Activated B cell treated with CpG ODN at 0.5 μM for 24 hours (primary cell): ENCODE results near the gene LBR. TPM values are rescaled to one million over a fixed set of nuclear protein-coding genes. Genes with fewer than 3 reads are reported as not detected.
A peak's percentile ranks its signal among the peaks of the same experiment; 100 is the strongest.

Experiments
- ATAC-seq: fragments of 200-7000 bp; cut with Tn5 transposase; one replicate; pipeline ENCODE4 v1.10.0; 2021; ENCODE audit warnings: low read depth, mild to moderate bottlenecking, moderate library complexity
- CTCF ChIA-PET: fragments of 350-600 bp; sonication (Branson Sonifier 250); formaldehyde crosslinking; loops from one replicate; lab custom pipeline; 2021; ENCODE audit warnings: antibody characterized with exemption; lab: Charles Lee
- POLR2A ChIA-PET: fragments of 350-600 bp; sonication (Branson Sonifier 250); formaldehyde crosslinking; loops from one replicate; lab custom pipeline; 2021; ENCODE audit warnings: antibody characterized with exemption; lab: Charles Lee
- DNase-seq: peaks from one replicate; pipeline ENCODE4 v3.0.0; 2022
- H3K27ac Mint-ChIP-seq: one replicate; pipeline ENCODE4 v1.8.0; 2020; ENCODE audit warnings: mixed read lengths
- H3K27me3 Mint-ChIP-seq: one replicate; pipeline ENCODE4 v1.8.0; 2021; ENCODE audit warnings: mixed read lengths
- H3K36me3 Mint-ChIP-seq: one replicate; pipeline ENCODE4 v1.8.0; 2021; ENCODE audit warnings: low read depth, mixed read lengths
- H3K4me1 Mint-ChIP-seq: one replicate; pipeline ENCODE4 v1.8.0; 2021; ENCODE audit warnings: mixed read lengths
- H3K4me3 Mint-ChIP-seq: one replicate; pipeline ENCODE4 v1.8.0; 2020; ENCODE audit warnings: mild to moderate bottlenecking, mixed read lengths
- H3K9me3 Mint-ChIP-seq: one replicate; pipeline ENCODE4 v1.8.0; 2020; ENCODE audit warnings: mixed read lengths
- CTCF ChIP-seq: fragments of 200-600 bp; IDR thresholded peaks from one replicate; pipeline ENCODE4 v1.8.0; 2022; ENCODE audit warnings: antibody characterized with exemption, mild to moderate bottlenecking
- intact Hi-C: fragments of 100-400 bp; cut with micrococcal nuclease; formaldehyde crosslinking; loops from one replicate; pipeline ENCODE4 v1.15.1; 2024
- total RNA-seq: library from RNA; stranded (reverse); gene quantifications from 2 replicates; pipeline ENCODE4 v1.2.3, GENCODE V29; 2022

Gene LBR
- total RNA-seq, 1 donor from 2014 or later, result 113 TPM

- Mint-ChIP-seq H3K9me3 (no peaks in the 10 kb centered on the region), H3K36me3 (peaks cover 26% of the 10 kb centered on the region), H3K27me3 (no peaks in the 10 kb centered on the region), H3K4me3 (peak overlapping the region; percentile 96), H3K4me1 (peaks cover 63% of the 10 kb centered on the region), H3K27ac (peak overlapping the region; percentile 88)
- DNase-seq, result peak; percentile 35
- POLR2A ChIA-PET, result interaction anchor here (0.8 to 6.0 kb wide), 11 partner anchors 15 to 1266 kb away, joined by 3 to 113 read pairs (median 4); partner anchors contain the start of genes H3-3A, PYCR2, SDE2 and SRP9
- intact Hi-C loops, result loop anchor here (1.0 to 10.0 kb wide), 8 partner anchors 174 to 992 kb away; partner anchors contain the start of genes H3-3A, PARP1, SDE2 and SRP9
- TF ChIP-seq CTCF, result no peak
- peak; percentile 14 for ATAC-seq
- CTCF ChIA-PET, result interaction anchor here (3.0 kb wide), 1 partner anchor 18 kb away, joined by 14 read pairs; no protein-coding TSS in a partner anchor
These were observed 1.2 kb downstream of the LBR start for GRCh38 chr1:225426395-225427234.

- H3K27me3 Mint-ChIP-seq, result no peaks in the 10 kb centered on the region
- H3K4me1 Mint-ChIP-seq, result peaks cover 63% of the 10 kb centered on the region
- no peak for TF ChIP-seq CTCF
- H3K4me3 Mint-ChIP-seq, result peak overlapping the region; percentile 59
- ATAC-seq (no peak), DNase-seq (no peak)
- intact Hi-C loops, result loop anchor here (5.0 to 10.0 kb wide), 7 partner anchors 173 to 990 kb away; partner anchors contain the start of genes H3-3A, PARP1, SRP9 and WDR26
- peaks cover 36% of the 10 kb centered on the region for H3K36me3 Mint-ChIP-seq
- H3K9me3 Mint-ChIP-seq, result no peaks in the 10 kb centered on the region
- ChIA-PET CTCF (interaction anchor here (1.0 to 1.6 kb wide), 4 partner anchors 11 to 49 kb away, joined by 3 to 4 read pairs (median 3); no protein-coding TSS in a partner anchor), POLR2A (interaction anchor here (0.6 to 6.0 kb wide), 6 partner anchors 17 to 574 kb away, joined by 3 to 68 read pairs (median 4); partner anchors contain the start of genes SDE2 and SRP9)
- H3K27ac Mint-ChIP-seq, result peak overlapping the region; percentile 74
These were observed 2.5 kb downstream of the LBR start for GRCh38 chr1:225425201-225425786.

GRCh38 chr1:225424562-225425200 is 3.2 kb downstream of the LBR start:
- H3K4me3 Mint-ChIP-seq, result no peak overlapping the region
- no peaks in the 10 kb centered on the region for H3K27me3 Mint-ChIP-seq
- no peaks in the 10 kb centered on the region for H3K9me3 Mint-ChIP-seq
- ChIA-PET CTCF (interaction anchor here (1.0 to 1.6 kb wide), 4 partner anchors 11 to 50 kb away, joined by 3 to 4 read pairs (median 3); no protein-coding TSS in a partner anchor), POLR2A (interaction anchor here (1.2 to 6.0 kb wide), 4 partner anchors 16 to 575 kb away, joined by 3 to 68 read pairs (median 6); partner anchors contain the start of gene SDE2)
- DNase-seq, result no peak
- peaks cover 40% of the 10 kb centered on the region for H3K36me3 Mint-ChIP-seq
- ATAC-seq, result no peak
- H3K4me1 Mint-ChIP-seq, result peaks cover 63% of the 10 kb centered on the region
- intact Hi-C loops, result loop anchor here (5.0 to 10.0 kb wide), 7 partner anchors 172 to 990 kb away; partner anchors contain the start of genes H3-3A, PARP1, SRP9 and WDR26
- peak overlapping the region; percentile 50 for H3K27ac Mint-ChIP-seq
- no peak for TF ChIP-seq CTCF

- DNase-seq, result no peak
- POLR2A ChIA-PET, result no interaction called here
- peaks cover 49% of the 10 kb centered on the region for H3K36me3 Mint-ChIP-seq
- H3K9me3 Mint-ChIP-seq, result no peaks in the 10 kb centered on the region
- no peak overlapping the region for H3K4me3 Mint-ChIP-seq
- CTCF ChIA-PET, result interaction anchor here (1.6 kb wide), 1 partner anchor 51 kb away, joined by 4 read pairs; no protein-coding TSS in a partner anchor
- H3K27ac Mint-ChIP-seq, result peak overlapping the region; percentile 46
- H3K4me1 Mint-ChIP-seq, result peaks cover 54% of the 10 kb centered on the region
- intact Hi-C loops, result loop anchor here (10.0 kb wide), 1 partner anchor 989 kb away; the partner anchor contains the start of gene WDR26
- no peaks in the 10 kb centered on the region for H3K27me3 Mint-ChIP-seq
- no peak for TF ChIP-seq CTCF
- no peak for ATAC-seq
These were observed 4.4 kb downstream of the LBR start for GRCh38 chr1:225423518-225423855.
